Gastroesophageal sphincter (tissue), 3 donors: ENCODE results near the gene TSPOAP1.

Experiments used
- CTCF ChIP-seq, 4 experiments: fragments of 200-600 bp in 2 of 4; fragments of 450-650 bp in 2 of 4; sonication (generic) in 1 of 4; IDR thresholded peaks; one replicate each; pipeline ENCODE4 v1.5.1; 2017 to 2019; ENCODE audit warnings: antibody characterized with exemption in 4 of 4, mild to moderate bottlenecking in 2 of 4, moderate library complexity in 2 of 4
- POLR2A ChIP-seq, 2 donors: fragments of 450-650 bp; IDR thresholded peaks; one replicate each; pipeline ENCODE4 v1.6.1; 2017; ENCODE audit warnings: antibody characterized with exemption in 2 of 2, mild to moderate bottlenecking in 2 of 2, moderate library complexity in 1 of 2
- POLR2AphosphoS5 ChIP-seq: sonication (generic); formaldehyde crosslinking; IDR thresholded peaks from one replicate; pipeline ENCODE4 v1.6.1; 2017; ENCODE audit warnings: antibody characterized with exemption

- TF ChIP-seq CTCF (IDR thresholded peaks at IDR 0.05) (no peak), POLR2A (IDR thresholded peaks at IDR 0.05) (no peak), POLR2AphosphoS5 (no peak)
Observed at GRCh38 chr17:58304750-58305486, 23.7 kb downstream of the TSPOAP1 start.
